ENCODE results near the gene NSD1. TPM values are rescaled to one million over a fixed set of nuclear protein-coding genes. Genes with fewer than 3 reads are reported as not detected.

The NSD1 gene
- total RNA-seq, 4 donors from 2014 or later: 41.1 to 58.4 (median 49.5) TPM

DNA sequence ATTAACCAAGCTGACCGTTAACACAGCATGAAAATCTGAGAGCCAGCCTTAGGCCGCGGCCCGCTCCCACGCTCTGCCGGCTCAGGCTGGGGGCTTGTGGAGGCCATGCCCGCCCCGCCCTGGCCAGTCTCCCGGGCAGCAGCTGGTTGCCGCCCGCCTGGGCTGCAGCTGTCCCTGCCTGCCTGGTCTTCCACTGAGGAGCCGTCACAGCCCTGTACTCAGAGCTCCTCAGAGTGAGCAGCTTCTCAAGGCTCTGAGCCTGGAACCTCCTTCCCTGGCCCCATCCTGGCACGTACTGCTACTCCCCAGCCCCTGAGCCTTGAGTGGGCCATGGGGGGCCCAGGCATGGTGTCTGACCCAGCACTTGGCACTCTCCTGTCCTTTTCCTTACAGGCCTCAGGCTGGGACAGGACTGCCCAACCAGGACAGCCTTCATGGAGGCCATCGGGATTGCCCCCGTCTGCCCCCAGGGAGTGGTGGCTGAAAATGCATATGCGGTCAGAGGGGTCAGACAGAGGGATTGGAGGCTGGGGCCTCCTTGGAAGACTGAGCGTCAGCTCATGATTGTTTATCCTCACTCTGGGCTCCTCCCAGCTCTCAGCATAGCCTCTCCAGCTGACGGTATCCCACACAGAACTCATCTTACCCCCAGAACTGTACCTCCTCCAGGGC lies 35.0 kb upstream of the NSD1 start:
- TF ChIP-seq POLR2A (IDR thresholded peaks at IDR 0.05) (no peak), EP300 (IDR thresholded peaks at IDR 0.05) (no peak), POLR2AphosphoS5 (IDR thresholded peaks at IDR 0.05) (no peak)
- TF ChIP-seq, protein P1, sequence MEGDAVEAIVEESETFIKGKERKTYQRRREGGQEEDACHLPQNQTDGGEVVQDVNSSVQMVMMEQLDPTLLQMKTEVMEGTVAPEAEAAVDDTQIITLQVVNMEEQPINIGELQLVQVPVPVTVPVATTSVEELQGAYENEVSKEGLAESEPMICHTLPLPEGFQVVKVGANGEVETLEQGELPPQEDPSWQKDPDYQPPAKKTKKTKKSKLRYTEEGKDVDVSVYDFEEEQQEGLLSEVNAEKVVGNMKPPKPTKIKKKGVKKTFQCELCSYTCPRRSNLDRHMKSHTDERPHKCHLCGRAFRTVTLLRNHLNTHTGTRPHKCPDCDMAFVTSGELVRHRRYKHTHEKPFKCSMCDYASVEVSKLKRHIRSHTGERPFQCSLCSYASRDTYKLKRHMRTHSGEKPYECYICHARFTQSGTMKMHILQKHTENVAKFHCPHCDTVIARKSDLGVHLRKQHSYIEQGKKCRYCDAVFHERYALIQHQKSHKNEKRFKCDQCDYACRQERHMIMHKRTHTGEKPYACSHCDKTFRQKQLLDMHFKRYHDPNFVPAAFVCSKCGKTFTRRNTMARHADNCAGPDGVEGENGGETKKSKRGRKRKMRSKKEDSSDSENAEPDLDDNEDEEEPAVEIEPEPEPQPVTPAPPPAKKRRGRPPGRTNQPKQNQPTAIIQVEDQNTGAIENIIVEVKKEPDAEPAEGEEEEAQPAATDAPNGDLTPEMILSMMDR (IDR thresholded peaks at IDR 0.05): no peak
- 52% methylated on average over 4 of the region's 18 CpGs; no CpG with 5 or more reads in 1 of the 2 donors for WGBS, 2 donors (ENCODE audit: low coverage in 1 of 2)
- Histone ChIP-seq H3K36me3 (no peaks in the 10 kb centered on the region), H3K27me3 (peaks cover 22% of the 10 kb centered on the region), H3K4me1 (peaks cover 0 to 30% (median 12%) of the 10 kb centered on the region in 3 donors), H3K27ac (no peak overlapping the region), H3K4me3 (no peak overlapping the region), H3K9me3 (no peaks in the 10 kb centered on the region)
- ATAC-seq: no peak

DNA sequence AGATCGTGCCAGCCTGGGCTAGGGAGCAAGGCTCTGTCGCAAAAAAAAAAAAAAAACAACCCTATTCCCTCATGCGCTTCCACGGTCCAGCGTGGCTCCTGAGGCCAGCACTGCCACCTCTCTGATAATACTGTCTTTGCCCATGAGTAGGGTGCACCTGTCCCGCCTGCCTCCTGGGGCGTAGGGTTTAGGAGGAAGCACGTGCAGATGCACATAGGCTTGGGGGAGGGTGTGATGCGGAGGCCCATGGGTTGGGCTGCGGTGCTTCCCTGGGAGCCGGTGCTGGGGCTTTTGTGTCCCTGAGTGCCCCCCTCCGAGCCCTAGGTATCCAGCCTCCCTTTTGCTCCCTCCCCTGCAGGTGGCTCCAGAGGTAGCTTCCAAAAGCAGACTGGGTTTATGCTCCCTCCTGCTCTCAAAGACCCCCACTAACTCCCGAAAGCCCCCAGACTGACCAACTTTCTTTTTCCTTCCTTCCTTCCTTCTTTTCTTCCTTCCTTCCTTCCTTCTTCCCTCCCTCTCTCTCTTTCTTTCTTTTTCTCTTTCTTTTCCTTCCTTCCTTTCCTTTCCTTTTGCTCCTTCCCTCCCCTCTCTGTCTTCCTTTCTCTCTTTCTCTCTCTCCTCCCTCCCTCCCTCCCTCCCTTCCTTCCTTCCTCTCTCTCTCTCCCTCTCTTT lies 34.0 kb upstream of the NSD1 start:
- Histone ChIP-seq H3K4me3 (no peak overlapping the region), H3K27me3 (peaks cover 32% of the 10 kb centered on the region), H3K4me1 (peaks cover 0 to 21% (median 12%) of the 10 kb centered on the region in 3 donors), H3K36me3 (no peaks in the 10 kb centered on the region), H3K9me3 (no peaks in the 10 kb centered on the region), H3K27ac (no peak overlapping the region)
- 76 to 87% methylated on average over 6 to 11 of the region's 13 CpGs for WGBS, 2 donors (ENCODE audit: low coverage in 1 of 2)
- no peak for TF ChIP-seq EP300 (IDR thresholded peaks at IDR 0.05)
- no peak for TF ChIP-seq POLR2AphosphoS5 (IDR thresholded peaks at IDR 0.05)
- TF ChIP-seq, protein P1 (IDR thresholded peaks at IDR 0.05): no peak
- TF ChIP-seq POLR2A (IDR thresholded peaks at IDR 0.05): no peak
- ATAC-seq: no peak

DNA sequence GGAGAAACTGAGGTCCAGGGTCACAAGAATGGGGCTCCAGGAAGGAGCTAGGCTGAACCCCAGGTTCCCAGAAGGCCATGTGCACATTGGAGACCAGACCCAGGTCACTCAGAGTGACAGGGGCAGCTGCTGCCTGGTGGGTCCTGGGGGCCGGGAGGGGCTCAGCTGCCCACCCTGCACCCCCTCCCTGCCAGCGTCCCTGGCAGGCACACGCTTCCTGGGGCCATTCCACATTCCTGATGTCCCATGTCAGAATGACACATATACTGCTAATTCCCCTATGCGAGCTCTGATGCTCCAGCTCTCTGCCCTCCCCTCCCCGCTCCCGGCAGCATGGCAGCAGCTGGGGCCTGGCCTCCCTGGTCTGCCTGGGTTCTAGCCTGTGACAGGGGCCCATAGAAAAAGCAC lies 32.9 kb upstream of the NSD1 start:
- Histone ChIP-seq H3K27ac (no peak overlapping the region), H3K9me3 (no peaks in the 10 kb centered on the region), H3K4me1 (peaks cover 0 to 9% (median 4%) of the 10 kb centered on the region in 3 donors), H3K36me3 (no peaks in the 10 kb centered on the region), H3K27me3 (peaks cover 42% of the 10 kb centered on the region), H3K4me3 (no peak overlapping the region)
- TF ChIP-seq, protein P1 (IDR thresholded peaks at IDR 0.05): no peak
- 61% methylated on average over 3 of the region's 6 CpGs; no CpG with 5 or more reads in 1 of the 2 donors for WGBS, 2 donors (ENCODE audit: low coverage in 1 of 2)
- no peak for ATAC-seq

DNA sequence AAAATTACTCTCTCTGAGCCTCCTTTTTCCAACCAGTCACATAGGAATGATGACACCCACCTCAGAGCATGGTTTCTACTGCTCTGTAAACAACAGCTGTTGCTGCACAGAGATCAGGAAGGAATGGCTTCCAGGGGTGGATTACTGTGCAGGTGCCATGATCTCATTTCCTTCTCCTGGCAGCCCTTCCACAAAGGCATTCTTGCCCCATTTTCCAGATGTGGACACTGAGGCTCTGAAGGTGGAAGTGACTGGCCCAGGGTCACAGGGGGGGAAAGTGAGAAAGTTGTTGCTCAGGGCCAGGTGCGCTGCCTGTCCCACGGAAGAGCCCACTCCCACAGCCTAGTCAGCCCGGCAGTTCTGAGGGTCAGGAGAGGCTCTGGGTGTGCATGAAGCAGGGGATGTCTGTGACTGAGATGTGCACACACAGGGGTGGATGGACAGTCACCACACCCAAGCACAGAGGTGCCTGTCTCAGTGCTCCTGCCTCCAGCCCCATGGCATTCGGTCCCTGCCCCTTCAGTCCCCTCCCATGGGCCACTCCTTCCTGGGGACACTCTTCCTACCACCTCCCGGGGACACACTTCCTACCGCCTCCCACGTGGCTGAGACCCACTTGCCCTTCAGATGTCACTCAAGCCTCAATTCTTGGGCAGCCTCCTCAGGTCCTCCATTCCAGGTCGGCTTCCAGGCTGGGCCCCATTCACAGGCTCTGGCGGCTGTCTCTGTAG lies 29.9 kb upstream of the NSD1 start:
- Histone ChIP-seq H3K9me3 (no peaks in the 10 kb centered on the region), H3K4me1 (peaks cover 0 to 3% (median under 1%) of the 10 kb centered on the region in 3 donors), H3K36me3 (no peaks in the 10 kb centered on the region), H3K4me3 (no peak overlapping the region), H3K27ac (no peak overlapping the region), H3K27me3 (peaks cover 45% of the 10 kb centered on the region)
- TF ChIP-seq EP300 (IDR thresholded peaks at IDR 0.05): no peak
- TF ChIP-seq, protein P1 (IDR thresholded peaks at IDR 0.05): no peak
- TF ChIP-seq POLR2AphosphoS5 (IDR thresholded peaks at IDR 0.05): no peak
- no peak for TF ChIP-seq POLR2A (IDR thresholded peaks at IDR 0.05)
- no peak for ATAC-seq
- 42 to 60% methylated on average over 2 to 5 of the region's 9 CpGs for WGBS, 2 donors (ENCODE audit: low coverage in 1 of 2)

All from gastroesophageal sphincter (tissue), 4 donors.